Nephron progenitor cell (in vitro differentiated cells): Measurements from ENCODE around the gene CEPT1.
A peak's percentile ranks its signal among the peaks of the same experiment; 100 is the strongest.
"Not testable (repeated sequence)": the region's sequence is repeated elsewhere in the genome, so short reads cannot be mapped to it uniquely, and the experiment has no call there.

ENCODE experiments used
- DNase-seq: peaks from one replicate; pipeline ENCODE4 v3.0.0; 2021
- H3K27ac Mint-ChIP-seq: 2 replicates; pipeline ENCODE4 v1.8.0; 2021; ENCODE audit warnings: mild to moderate bottlenecking, moderate library complexity, mixed read lengths
- H3K27me3 Mint-ChIP-seq: 2 replicates; pipeline ENCODE4 v1.8.0; 2021; ENCODE audit warnings: mild to moderate bottlenecking, low read depth, mixed read lengths; ENCODE audit not compliant: poor library complexity
- H3K36me3 Mint-ChIP-seq: 2 replicates; pipeline ENCODE4 v1.8.0; 2021; ENCODE audit warnings: low read depth, mixed read lengths
- H3K4me1 Mint-ChIP-seq: 2 replicates; pipeline ENCODE4 v1.8.0; 2021; ENCODE audit warnings: mixed read lengths
- H3K4me3 Mint-ChIP-seq: 2 replicates; pipeline ENCODE4 v1.8.0; 2021; ENCODE audit warnings: mild to moderate bottlenecking, moderate library complexity, mixed read lengths
- H3K9me3 Mint-ChIP-seq: 2 replicates; pipeline ENCODE4 v1.8.0; 2021; ENCODE audit warnings: mild to moderate bottlenecking, moderate library complexity, mixed read lengths
- CTCF ChIP-seq: fragments of 200-600 bp; sonication (generic); IDR thresholded peaks from 2 replicates; pipeline ENCODE4 v1.5.0; 2021; ENCODE audit warnings: antibody characterized with exemption

Gene CEPT1

GRCh38 chr1:111211921-111212320, 71.9 kb downstream of the CEPT1 start:
- no peak overlapping the region for H3K4me3 Mint-ChIP-seq
- TF ChIP-seq CTCF, result no peak
- H3K27ac Mint-ChIP-seq, result no peak overlapping the region
- no peaks in the 10 kb centered on the region for H3K36me3 Mint-ChIP-seq
- H3K9me3 Mint-ChIP-seq, result no peaks in the 10 kb centered on the region
- DNase-seq, result no peak
- peaks cover 30% of the 10 kb centered on the region for H3K4me1 Mint-ChIP-seq
- H3K27me3 Mint-ChIP-seq, result peaks cover 16% of the 10 kb centered on the region

- Mint-ChIP-seq H3K4me1 (peaks cover 31% of the 10 kb centered on the region), H3K4me3 (no peak overlapping the region), H3K9me3 (no peaks in the 10 kb centered on the region), H3K36me3 (no peaks in the 10 kb centered on the region), H3K27ac (no peak overlapping the region), H3K27me3 (peaks cover 8% of the 10 kb centered on the region)
- DNase-seq, result no peak
- TF ChIP-seq CTCF, result no peak
Observed at GRCh38 chr1:111212634-111213335, 72.8 kb downstream of the CEPT1 start.

GRCh38 chr1:111213412-111213811, 73.4 kb downstream of the CEPT1 start:
- no peak overlapping the region for H3K27ac Mint-ChIP-seq
- no peak for DNase-seq
- peaks cover 31% of the 10 kb centered on the region for H3K4me1 Mint-ChIP-seq
- H3K27me3 Mint-ChIP-seq, result peaks cover 3% of the 10 kb centered on the region
- no peaks in the 10 kb centered on the region for H3K36me3 Mint-ChIP-seq
- no peaks in the 10 kb centered on the region for H3K9me3 Mint-ChIP-seq
- TF ChIP-seq CTCF, result no peak
- no peak overlapping the region for H3K4me3 Mint-ChIP-seq

GRCh38 chr1:111214074-111214801, 74.2 kb downstream of the CEPT1 start:
- H3K4me1 Mint-ChIP-seq, result peaks cover 31% of the 10 kb centered on the region
- no peak overlapping the region for H3K4me3 Mint-ChIP-seq
- H3K27ac Mint-ChIP-seq, result peak overlapping the region; percentile 36
- no peak for DNase-seq
- no peaks in the 10 kb centered on the region for H3K36me3 Mint-ChIP-seq
- peaks cover 3% of the 10 kb centered on the region for H3K27me3 Mint-ChIP-seq
- no peaks in the 10 kb centered on the region for H3K9me3 Mint-ChIP-seq
- no peak for TF ChIP-seq CTCF

- no peak for TF ChIP-seq CTCF
- no peaks in the 10 kb centered on the region for H3K9me3 Mint-ChIP-seq
- no peaks in the 10 kb centered on the region for H3K36me3 Mint-ChIP-seq
- H3K4me1 Mint-ChIP-seq, result peaks cover 31% of the 10 kb centered on the region
- DNase-seq, result no peak
- H3K4me3 Mint-ChIP-seq, result no peak overlapping the region
- H3K27me3 Mint-ChIP-seq, result peaks cover 3% of the 10 kb centered on the region
- H3K27ac Mint-ChIP-seq, result peak overlapping the region; percentile 78
Observed at GRCh38 chr1:111214884-111215283, 74.9 kb downstream of the CEPT1 start.

- H3K9me3 Mint-ChIP-seq, DNase-seq, H3K36me3 Mint-ChIP-seq, H3K27me3 Mint-ChIP-seq: not testable (repeated sequence)
- Mint-ChIP-seq H3K4me1 (peaks cover 31% of the 10 kb centered on the region), H3K27ac (peak overlapping the region; percentile 21), H3K4me3 (peak overlapping the region; percentile 39)
Observed at GRCh38 chr1:111215285-111215684, 75.3 kb downstream of the CEPT1 start.
